PFSK-1 (cell line): ENCODE data around the gene MGAT5.

Experiments used
- FOXP2 ChIP-seq: optimal IDR thresholded peaks from 2 replicates; pipeline ENCODE3; 2011; ENCODE audit warnings: borderline replicate concordance, control low read depth, inconsistent platforms; ENCODE audit not compliant: insufficient read depth; ENCODE audit errors: extremely low read length, extremely low read depth
- POLR2AphosphoS5 ChIP-seq: IDR thresholded peaks from 2 replicates; pipeline ENCODE4 v1.6.1; 2012; ENCODE audit warnings: low read depth, mild to moderate bottlenecking, control low read depth, low read length, moderate library complexity
- REST ChIP-seq, 2 experiments: IDR thresholded peaks; 2 replicates each; pipeline versions ENCODE4 v1.6.1 to v1.8.0; 2011 to 2012; ENCODE audit warnings: low read depth in 2 of 2, low read length in 2 of 2, control low read depth in 1 of 2, inconsistent platforms in 1 of 2, mild to moderate bottlenecking in 1 of 2, moderate library complexity in 1 of 2; ENCODE audit not compliant: insufficient read depth in 1 of 2
- SIN3A ChIP-seq: IDR thresholded peaks from 2 replicates; pipeline ENCODE4 v1.6.1; 2012; ENCODE audit warnings: mild to moderate bottlenecking, low read length, moderate library complexity, borderline replicate concordance; ENCODE audit not compliant: insufficient read depth
- TAF1 ChIP-seq: IDR thresholded peaks from 2 replicates; pipeline ENCODE4 v1.6.1; 2012; ENCODE audit warnings: low read length, control low read depth, borderline replicate concordance; ENCODE audit not compliant: insufficient read depth

The MGAT5 gene

DNA sequence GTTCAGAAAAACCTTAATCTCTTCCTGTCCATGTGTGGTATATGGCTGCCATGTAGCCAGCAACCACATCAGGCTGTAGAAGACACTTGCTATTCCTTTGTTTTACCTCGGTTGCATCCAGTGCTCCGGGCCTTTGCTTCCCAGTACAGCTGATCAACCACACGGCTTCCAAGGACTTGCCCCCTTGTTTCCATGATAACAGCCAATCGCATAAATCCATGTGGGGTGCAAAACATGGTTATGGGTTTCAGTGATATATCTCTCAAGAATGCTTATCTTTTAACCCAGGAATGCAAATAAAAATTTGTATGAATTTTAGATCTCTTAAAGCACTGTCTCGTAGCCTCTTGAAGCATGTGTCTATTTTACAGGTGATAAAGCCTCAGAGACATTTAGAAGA lies 118.3 kb downstream of the MGAT5 start:
- TF ChIP-seq REST (IDR thresholded peaks at IDR 0.05; ENCODE audit: insufficient read depth in 1 of 2, low read depth in 2 of 2, low read length in 2 of 2) (no peak), TAF1 (no peak), SIN3A (no peak), POLR2AphosphoS5 (no peak), FOXP2 (no peak)

DNA sequence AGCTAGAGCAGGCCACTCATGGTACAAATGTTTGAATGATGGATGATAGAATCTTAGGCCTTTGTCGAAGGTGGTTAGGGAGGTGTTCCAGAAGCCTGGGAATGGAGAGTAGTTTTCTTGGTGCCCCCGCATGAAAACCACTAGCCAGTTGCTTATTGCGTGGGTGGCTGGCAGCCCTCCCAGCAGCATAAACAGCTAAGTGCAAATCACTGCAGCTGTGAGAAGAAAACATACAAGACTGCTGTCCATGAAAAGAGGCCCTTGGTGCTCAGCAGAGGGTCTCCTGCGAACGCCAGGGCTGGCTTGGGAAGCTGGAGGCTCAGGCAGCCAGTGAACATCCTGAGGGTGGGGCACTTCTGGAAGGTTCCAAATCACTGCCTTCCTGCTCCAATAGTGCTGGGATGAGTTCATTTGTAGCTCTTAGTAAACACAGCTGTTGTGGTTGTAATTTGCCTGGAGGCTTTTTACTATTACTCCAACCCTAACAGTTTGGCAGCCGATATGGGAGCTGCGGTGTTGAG lies 118.8 kb downstream of the MGAT5 start:
- TF ChIP-seq POLR2AphosphoS5 = no peak
- peak; percentile 16 for TF ChIP-seq FOXP2
- no peak for TF ChIP-seq TAF1
- no peak for TF ChIP-seq REST (IDR thresholded peaks at IDR 0.05; ENCODE audit: insufficient read depth in 1 of 2, low read depth in 2 of 2, low read length in 2 of 2)
- no peak for TF ChIP-seq SIN3A

GRCh38 chr2:134375935-134376334 lies 122.1 kb downstream of the MGAT5 start:
- TF ChIP-seq SIN3A = no peak
- no peak for TF ChIP-seq REST (IDR thresholded peaks at IDR 0.05; ENCODE audit: insufficient read depth in 1 of 2, low read depth in 2 of 2, low read length in 2 of 2)
- TF ChIP-seq FOXP2 = no peak
- TF ChIP-seq TAF1 = no peak
- TF ChIP-seq POLR2AphosphoS5 = no peak

- TF ChIP-seq SIN3A (no peak), FOXP2 (no peak), POLR2AphosphoS5 (no peak), TAF1 (no peak), REST (IDR thresholded peaks at IDR 0.05; ENCODE audit: insufficient read depth in 1 of 2, low read depth in 2 of 2, low read length in 2 of 2) (no peak)
Measured at GRCh38 chr2:134377730-134378129, 123.9 kb downstream of the MGAT5 start.

- TF ChIP-seq TAF1 (no peak), SIN3A (no peak), REST (IDR thresholded peaks at IDR 0.05; ENCODE audit: insufficient read depth in 1 of 2, low read depth in 2 of 2, low read length in 2 of 2) (no peak), FOXP2 (no peak), POLR2AphosphoS5 (no peak)
Measured at GRCh38 chr2:134379293-134379692, 125.4 kb downstream of the MGAT5 start.
